Astrocyte of the cerebellum (primary cell): ENCODE measurements around the gene MYBPHL.

Source experiments
- DNase-seq: peaks from one replicate; pipeline ENCODE4 v3.0.0-alpha.2; 2011; ENCODE audit warnings: low read depth
- H3K4me3 ChIP-seq: 2 replicates; pipeline ENCODE4 v1.5.1; 2011; ENCODE audit warnings: mild to moderate bottlenecking, low read depth, low read length, moderate library complexity
- in situ Hi-C: cut with HindIII; loops from 2 replicates; pipeline ENCODE4 v1.10.0; 2017; ENCODE audit warnings: low sequenced_read_pairs
- TF ChIP-seq, protein P1 (sequence below): IDR thresholded peaks from 2 replicates; pipeline ENCODE4 v1.5.1; 2012; ENCODE audit warnings: low read length, low read depth, moderate library complexity, mild to moderate bottlenecking; ENCODE audit errors: missing control alignments

The MYBPHL gene

GRCh38 chr1:109268431-109269211 is 38.2 kb downstream of the MYBPHL start:
- TF ChIP-seq, protein P1, sequence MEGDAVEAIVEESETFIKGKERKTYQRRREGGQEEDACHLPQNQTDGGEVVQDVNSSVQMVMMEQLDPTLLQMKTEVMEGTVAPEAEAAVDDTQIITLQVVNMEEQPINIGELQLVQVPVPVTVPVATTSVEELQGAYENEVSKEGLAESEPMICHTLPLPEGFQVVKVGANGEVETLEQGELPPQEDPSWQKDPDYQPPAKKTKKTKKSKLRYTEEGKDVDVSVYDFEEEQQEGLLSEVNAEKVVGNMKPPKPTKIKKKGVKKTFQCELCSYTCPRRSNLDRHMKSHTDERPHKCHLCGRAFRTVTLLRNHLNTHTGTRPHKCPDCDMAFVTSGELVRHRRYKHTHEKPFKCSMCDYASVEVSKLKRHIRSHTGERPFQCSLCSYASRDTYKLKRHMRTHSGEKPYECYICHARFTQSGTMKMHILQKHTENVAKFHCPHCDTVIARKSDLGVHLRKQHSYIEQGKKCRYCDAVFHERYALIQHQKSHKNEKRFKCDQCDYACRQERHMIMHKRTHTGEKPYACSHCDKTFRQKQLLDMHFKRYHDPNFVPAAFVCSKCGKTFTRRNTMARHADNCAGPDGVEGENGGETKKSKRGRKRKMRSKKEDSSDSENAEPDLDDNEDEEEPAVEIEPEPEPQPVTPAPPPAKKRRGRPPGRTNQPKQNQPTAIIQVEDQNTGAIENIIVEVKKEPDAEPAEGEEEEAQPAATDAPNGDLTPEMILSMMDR, result no peak
- no peak overlapping the region for H3K4me3 ChIP-seq
- in situ Hi-C loops, result no loop called here
- DNase-seq, result no peak

GRCh38 chr1:109267743-109268300 is 39.0 kb downstream of the MYBPHL start:
- DNase-seq, result no peak
- in situ Hi-C loops, result no loop called here
- TF ChIP-seq, protein P1, result no peak
- H3K4me3 ChIP-seq, result no peak overlapping the region

DNA sequence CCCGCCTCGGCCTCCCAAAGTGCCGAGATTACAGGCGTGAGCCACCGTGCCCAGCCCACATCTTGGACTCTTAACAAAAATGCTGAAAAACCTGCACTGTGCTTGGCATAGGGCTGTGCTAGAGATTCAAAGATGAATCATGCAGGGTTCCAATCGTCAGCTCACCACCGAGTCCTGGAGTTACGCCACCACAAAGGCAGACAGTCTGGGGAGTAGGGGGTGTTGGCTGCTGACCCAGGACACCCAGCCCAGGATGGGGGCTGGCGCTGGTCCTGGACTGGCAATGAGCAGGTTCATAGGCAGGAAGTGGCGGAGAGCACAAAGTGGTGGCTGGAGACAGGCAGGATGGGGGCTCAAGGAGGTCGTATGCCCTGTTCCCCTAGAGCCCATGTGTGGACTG is 39.8 kb downstream of the MYBPHL start:
- in situ Hi-C loops, result no loop called here
- no peak overlapping the region for H3K4me3 ChIP-seq
- peak; percentile 76 for DNase-seq
- TF ChIP-seq, protein P1, result no peak

DNA sequence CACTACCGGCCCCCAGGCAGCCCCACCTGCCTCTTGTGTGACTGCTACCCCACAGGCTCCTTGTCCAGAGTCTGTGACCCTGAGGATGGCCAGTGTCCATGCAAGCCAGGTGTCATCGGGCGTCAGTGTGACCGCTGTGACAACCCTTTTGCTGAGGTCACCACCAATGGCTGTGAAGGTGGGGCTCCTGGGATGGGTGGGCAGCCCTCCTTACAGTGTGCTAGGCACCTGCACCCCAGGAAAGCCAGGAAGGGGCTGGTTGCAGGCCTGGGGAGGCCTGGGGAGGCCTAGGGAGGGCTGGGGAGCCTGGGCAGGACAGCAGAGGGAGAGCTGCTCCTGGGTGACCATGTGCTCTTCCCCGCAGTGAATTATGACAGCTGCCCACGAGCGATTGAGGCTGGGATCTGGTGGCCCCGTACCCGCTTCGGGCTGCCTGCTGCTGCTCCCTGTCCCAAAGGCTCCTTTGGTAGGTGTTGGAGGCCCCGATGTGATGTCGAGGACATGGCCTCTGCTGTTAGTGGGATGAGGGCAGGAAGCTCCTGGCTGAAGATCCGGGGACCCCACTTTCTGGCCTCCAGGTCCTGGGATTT is 41.0 kb downstream of the MYBPHL start:
- in situ Hi-C loops, result no loop called here
- H3K4me3 ChIP-seq, result no peak overlapping the region
- DNase-seq, result no peak
- TF ChIP-seq, protein P1, result no peak

DNA sequence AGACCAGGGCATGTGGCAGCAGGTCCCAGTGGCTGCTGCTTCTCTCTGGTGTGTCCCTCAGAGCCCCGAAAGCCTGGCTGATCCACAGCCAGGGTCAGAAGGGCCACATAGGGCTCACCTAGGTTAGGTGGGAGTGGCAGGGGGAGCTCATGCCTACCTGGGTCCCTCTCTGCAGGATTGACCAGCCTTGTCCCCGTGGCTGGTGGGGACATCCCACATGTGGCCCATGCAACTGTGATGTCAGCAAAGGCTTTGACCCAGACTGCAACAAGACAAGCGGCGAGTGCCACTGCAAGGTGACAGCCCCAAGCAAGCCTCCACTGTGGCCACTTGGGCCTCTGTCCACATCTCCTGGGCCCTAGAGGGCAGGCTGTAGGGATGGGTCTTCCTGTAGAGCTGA is 41.8 kb downstream of the MYBPHL start:
- TF ChIP-seq, protein P1, result no peak
- no peak for DNase-seq
- H3K4me3 ChIP-seq, result no peak overlapping the region
- in situ Hi-C loops, result no loop called here

- no peak for DNase-seq
- in situ Hi-C loops, result no loop called here
Measured at GRCh38 chr1:109264379-109264755, 42.4 kb downstream of the MYBPHL start.

More at GRCh38 chr1:109264379-109264755, 42.4 kb downstream of the MYBPHL start:
- H3K4me3 ChIP-seq, result no peak overlapping the region
- TF ChIP-seq, protein P1, result no peak
